Urinary bladder (tissue), 4 donors: ENCODE data around the gene CS. TPM values are rescaled to one million over a fixed set of nuclear protein-coding genes. Genes with fewer than 3 reads are reported as not detected.

Experiments
- DNase-seq: peaks from one replicate; pipeline ENCODE4 v3.0.0-alpha.2; 2015; ENCODE audit errors: extremely low spot score
- H3K27ac ChIP-seq: one replicate; pipeline ENCODE4 v1.5.1; 2013; ENCODE audit warnings: low read depth, mild to moderate bottlenecking, moderate library complexity
- H3K36me3 ChIP-seq: one replicate; pipeline ENCODE4 v1.6.1; 2013; ENCODE audit warnings: mild to moderate bottlenecking, moderate library complexity; ENCODE audit not compliant: insufficient read depth
- H3K4me1 ChIP-seq: one replicate; pipeline ENCODE4 v1.6.1; 2013; ENCODE audit warnings: mild to moderate bottlenecking, moderate library complexity; ENCODE audit not compliant: insufficient read depth
- H3K4me3 ChIP-seq: one replicate; pipeline ENCODE4 v1.5.1; 2013; ENCODE audit warnings: low read depth, low read length
- WGBS: extraction: QIAGEN DNeasy Blood & Tissue Kit; methylation state at CpG from one replicate; pipeline ENCODE4 v1.1.7; 2013; 5-methylcytosine and 5-hydroxymethylcytosine counted together
- polyA plus RNA-seq: library from polyadenylated mRNA; stranded (reverse); fragments of 200-250 nt; gene quantifications from one replicate; pipeline ENCODE4 v1.2.3, GENCODE V29; 2013
- total RNA-seq: library from RNA; depleted of rRNA; stranded (reverse); fragments of >200 nt; gene quantifications from one replicate; pipeline ENCODE4 v1.2.3, GENCODE V29; 2014
- donor health status: healthy with polysubstance abuse.
- donor health status: healthy.

Gene CS
- total and polyA plus RNA-seq, 2 donors, result 64.3 to 101 TPM

- Histone ChIP-seq H3K36me3 (no peaks in the 10 kb centered on the region), H3K27ac (no peak overlapping the region), H3K4me3 (no peak overlapping the region), H3K4me1 (no peaks in the 10 kb centered on the region)
- 89% methylated on average over 8 of the region's 8 CpGs for WGBS
- no peak for DNase-seq
Observed at GRCh38 chr12:56260380-56260779, 39.8 kb downstream of the CS start.

- Histone ChIP-seq H3K4me3 (peak overlapping the region; percentile 93), H3K4me1 (no peaks in the 10 kb centered on the region), H3K27ac (peak overlapping the region; percentile 73), H3K36me3 (peaks cover 3% of the 10 kb centered on the region)
- no peak for DNase-seq
- WGBS, result 9% methylated on average over 9 of the region's 9 CpGs
Observed at GRCh38 chr12:56258820-56259183, 41.3 kb downstream of the CS start.

GRCh38 chr12:56258068-56258819 is 41.9 kb downstream of the CS start, which contains the start of gene ANKRD52:
TSS of gene ANKRD52 (minus strand) at chr12:56258384. CDS start at chr12:56258269, 115 bp downstream.
- WGBS, result under 1% methylated on average over 78 of the region's 78 CpGs
- H3K4me1 ChIP-seq, result no peaks in the 10 kb centered on the region
- DNase-seq, result peak; percentile 60

GRCh38 chr12:56257491-56258067 is 42.6 kb downstream of the CS start:
- peak overlapping the region; percentile 93 for H3K4me3 ChIP-seq
- H3K36me3 ChIP-seq, result peaks cover 6% of the 10 kb centered on the region
- under 1% methylated on average over 27 of the region's 27 CpGs for WGBS
- DNase-seq, result no peak
- no peaks in the 10 kb centered on the region for H3K4me1 ChIP-seq
- H3K27ac ChIP-seq, result peak overlapping the region; percentile 55

More at GRCh38 chr12:56258068-56258819, 41.9 kb downstream of the CS start, which contains the start of gene ANKRD52:
- peaks cover 6% of the 10 kb centered on the region for H3K36me3 ChIP-seq
- H3K27ac ChIP-seq, result peak within 1 kb of the TSS; percentile 92
- peak within 1 kb of the TSS; percentile 93 for H3K4me3 ChIP-seq

- Histone ChIP-seq H3K27ac (no peak overlapping the region), H3K36me3 (peaks cover 6% of the 10 kb centered on the region), H3K4me3 (peak overlapping the region; percentile 93), H3K4me1 (no peaks in the 10 kb centered on the region)
- DNase-seq, result no peak
- 42% methylated on average over 8 of the region's 8 CpGs for whole genome bisulfite sequencing
Observed at GRCh38 chr12:56257071-56257470, 43.1 kb downstream of the CS start.

- H3K27ac ChIP-seq, result no peak overlapping the region
- no peaks in the 10 kb centered on the region for H3K4me1 ChIP-seq
- H3K36me3 ChIP-seq, result peaks cover 10% of the 10 kb centered on the region
- 29% methylated on average over 4 of the region's 4 CpGs for WGBS
- H3K4me3 ChIP-seq, result no peak overlapping the region
- DNase-seq, result no peak
Observed at GRCh38 chr12:56256326-56256960, 43.7 kb downstream of the CS start.

- H3K4me3 ChIP-seq, result no peak overlapping the region
- no peak overlapping the region for H3K27ac ChIP-seq
- H3K36me3 ChIP-seq, result peaks cover 10% of the 10 kb centered on the region
- 82% methylated on average over 7 of the region's 7 CpGs for WGBS
- H3K4me1 ChIP-seq, result no peaks in the 10 kb centered on the region
- DNase-seq, result no peak
Observed at GRCh38 chr12:56255671-56256070, 44.5 kb downstream of the CS start.

- no peaks in the 10 kb centered on the region for H3K4me1 ChIP-seq
- no peak overlapping the region for H3K4me3 ChIP-seq
- H3K36me3 ChIP-seq, result peaks cover 11% of the 10 kb centered on the region
- WGBS, result 95% methylated on average over 11 of the region's 11 CpGs
- DNase-seq, result no peak
- no peak overlapping the region for H3K27ac ChIP-seq
Observed at GRCh38 chr12:56253091-56253490, 47.0 kb downstream of the CS start.

GRCh38 chr12:56252649-56253048 is 47.5 kb downstream of the CS start:
- WGBS, result 92% methylated on average over 3 of the region's 3 CpGs
- peaks cover 13% of the 10 kb centered on the region for H3K36me3 ChIP-seq
- no peak overlapping the region for H3K27ac ChIP-seq
- no peak overlapping the region for H3K4me3 ChIP-seq
- no peak for DNase-seq
- no peaks in the 10 kb centered on the region for H3K4me1 ChIP-seq

GRCh38 chr12:56248711-56249110 is 51.4 kb downstream of the CS start:
- peaks cover 19% of the 10 kb centered on the region for H3K36me3 ChIP-seq

GRCh38 chr12:56247923-56248322 is 52.2 kb downstream of the CS start:
- DNase-seq, result no peak
- no peak overlapping the region for H3K27ac ChIP-seq
- peaks cover 16% of the 10 kb centered on the region for H3K36me3 ChIP-seq
- H3K4me3 ChIP-seq, result no peak overlapping the region
- no peaks in the 10 kb centered on the region for H3K4me1 ChIP-seq
- WGBS, result 92% methylated on average over 16 of the region's 16 CpGs

More at GRCh38 chr12:56248711-56249110, 51.4 kb downstream of the CS start:
- Histone ChIP-seq H3K4me3 (no peak overlapping the region), H3K4me1 (no peaks in the 10 kb centered on the region), H3K27ac (no peak overlapping the region)
- WGBS, result 90% methylated on average over 8 of the region's 8 CpGs
- no peak for DNase-seq

GRCh38 chr12:56244494-56244893 is 55.6 kb downstream of the CS start:
- Histone ChIP-seq H3K4me3 (no peak overlapping the region), H3K27ac (no peak overlapping the region), H3K36me3 (peaks cover 11% of the 10 kb centered on the region), H3K4me1 (no peaks in the 10 kb centered on the region)
- 94% methylated on average over 14 of the region's 14 CpGs for WGBS
- no peak for DNase-seq

GRCh38 chr12:56243731-56244181 is 56.4 kb downstream of the CS start:
- no peak overlapping the region for H3K27ac ChIP-seq

GRCh38 chr12:56242986-56243385 is 57.1 kb downstream of the CS start:
- 88% methylated on average over 13 of the region's 13 CpGs for WGBS
- Histone ChIP-seq H3K4me1 (no peaks in the 10 kb centered on the region), H3K4me3 (no peak overlapping the region), H3K36me3 (peaks cover 10% of the 10 kb centered on the region), H3K27ac (no peak overlapping the region)
- no peak for DNase-seq

More at GRCh38 chr12:56243731-56244181, 56.4 kb downstream of the CS start:
- 63% methylated on average over 3 of the region's 3 CpGs for WGBS
- DNase-seq, result no peak
- Histone ChIP-seq H3K4me3 (no peak overlapping the region), H3K4me1 (no peaks in the 10 kb centered on the region), H3K36me3 (peaks cover 11% of the 10 kb centered on the region)
